GM12878 (cell line): ENCODE results near the gene TRIM25. TPM values are rescaled to one million over a fixed set of nuclear protein-coding genes. Genes with fewer than 3 reads are reported as not detected.
A peak's percentile ranks its signal among the peaks of the same experiment; 100 is the strongest.

Experiments
- ATAC-seq: fragments of 200-7000 bp; cut with Tn5 transposase; 3 replicates; pipeline ENCODE4 v1.9.1; 2020; ENCODE audit warnings: mild to moderate bottlenecking, moderate library complexity
- BruUV-seq: library from RNA; stranded (reverse); fragments of 400-500 nt; replicated peaks from 2 replicates; lab custom pipeline; 2021; lab: Mats Ljungman, UMichigan
- CTCF ChIA-PET: fragments of 300-600 bp; sonication (Branson Sonifier 250); formaldehyde crosslinking; extraction: SDS; loops from one replicate; lab custom pipeline; 2021; ENCODE audit warnings: inconsistent platforms; lab: Yijun Ruan, JAX
- POLR2A ChIA-PET: fragments of 350-600 bp; formaldehyde crosslinking; extraction: SDS; loops from one replicate; lab custom pipeline; 2021; ENCODE audit warnings: inconsistent platforms; lab: Charles Lee
- RAD21 ChIA-PET: fragments of 300-600 bp; sonication (Branson Sonifier 250); formaldehyde crosslinking; loops from one replicate; lab custom pipeline; 2023; ENCODE audit warnings: antibody characterized with exemption; ENCODE audit not compliant: unreplicated experiment; lab: Charles Lee
- SMC1A ChIA-PET: fragments of 300-600 bp; sonication (Branson Sonifier 250); formaldehyde crosslinking; loops from one replicate; lab custom pipeline; 2023; ENCODE audit not compliant: unreplicated experiment, uncharacterized antibody; lab: Charles Lee
- DNase-seq: peaks from one replicate; pipeline ENCODE4 v3.0.0-alpha.2; 2011; ENCODE audit warnings: low read depth, low spot score
- FAIRE-seq: peaks from 3 replicates; lab custom pipeline; 2011; peaks lifted over from hg19 to GRCh38; lab: Jason Lieb, UNC
- H2AFZ ChIP-seq: 2 replicates; pipeline ENCODE4 v1.6.0; 2011; ENCODE audit warnings: low read depth, low read length, control low read depth; ENCODE audit not compliant: control insufficient read depth
- H3K27ac ChIP-seq: 2 replicates; pipeline ENCODE4 v1.5.1; 2011; ENCODE audit warnings: control low read depth; ENCODE audit not compliant: control insufficient read depth, insufficient read depth
- H3K27me3 ChIP-seq, 2 experiments: replicated peaks in 1 of 2; 2 replicates each; pipeline versions ENCODE4 v1.6.0 to v1.6.1; 2011; ENCODE audit warnings: low read length in 1 of 2; ENCODE audit not compliant: control insufficient read depth in 2 of 2, insufficient read depth in 2 of 2
- H3K36me3 ChIP-seq, 2 experiments: 2 replicates each; pipeline ENCODE4 v1.5.1; 2011; ENCODE audit warnings: low read length in 1 of 2; ENCODE audit not compliant: control insufficient read depth in 2 of 2, insufficient read depth in 2 of 2
- H3K4me1 ChIP-seq: 2 replicates; pipeline ENCODE4 v1.6.1; 2011; ENCODE audit warnings: mild to moderate bottlenecking, low read length, moderate library complexity, mixed read lengths; ENCODE audit not compliant: control insufficient read depth, insufficient read depth
- H3K4me2 ChIP-seq: 2 replicates; pipeline ENCODE4 v1.6.0; 2011; ENCODE audit warnings: control low read depth; ENCODE audit not compliant: control insufficient read depth, insufficient read depth
- H3K4me3 ChIP-seq: fragments of 200-600 bp; sonication (generic); 2 replicates; pipeline ENCODE4 v1.5.1; 2016
- H3K79me2 ChIP-seq: 2 replicates; pipeline ENCODE4 v1.6.0; 2011; ENCODE audit warnings: low read length; ENCODE audit not compliant: control insufficient read depth, insufficient read depth
- H3K9ac ChIP-seq: 2 replicates; pipeline ENCODE4 v1.8.0; 2011; ENCODE audit warnings: low read length, control low read depth, mixed read lengths; ENCODE audit not compliant: control insufficient read depth, insufficient read depth
- H3K9me3 ChIP-seq: replicated peaks from 3 replicates; pipeline ENCODE4 v1.5.1; 2011; ENCODE audit warnings: mild to moderate bottlenecking, low read length; ENCODE audit not compliant: control insufficient read depth, insufficient read depth
- H4K20me1 ChIP-seq: 2 replicates; pipeline ENCODE4 v1.6.0; 2011; ENCODE audit not compliant: control insufficient read depth, insufficient read depth
- CEBPZ ChIP-seq: fragments of 150-350 bp; IDR thresholded peaks from 2 replicates; pipeline ENCODE4 v1.6.1; 2016; ENCODE audit warnings: low read depth, low read length
- EP300 ChIP-seq, 2 experiments: fragments of 150-350 bp in 1 of 2; IDR thresholded peaks; 2 replicates each; pipeline ENCODE4 v1.6.1; 2011 to 2012; ENCODE audit warnings: low read depth in 2 of 2, low read length in 2 of 2, borderline replicate concordance in 1 of 2, improper control_type of control experiment in 1 of 2, inconsistent platforms in 1 of 2; ENCODE audit not compliant: control insufficient read depth in 1 of 2
- GABPA ChIP-seq: IDR thresholded peaks from 2 replicates; pipeline ENCODE4 v1.6.1; 2014; ENCODE audit warnings: antibody characterized with exemption, low read depth, mild to moderate bottlenecking, inconsistent platforms
- NBN ChIP-seq: fragments of 450-650 bp; IDR thresholded peaks from 2 replicates; pipeline ENCODE4 v1.6.1; 2016
- PBX3 ChIP-seq: IDR thresholded peaks from 2 replicates; pipeline ENCODE4 v1.6.1; 2011; ENCODE audit warnings: mild to moderate bottlenecking, low read depth, low read length, moderate library complexity; ENCODE audit not compliant: insufficient replicate concordance
- POLR2A ChIP-seq: IDR thresholded peaks from 2 replicates; pipeline ENCODE4 v1.6.1; 2011; ENCODE audit warnings: low read depth, mild to moderate bottlenecking, low read length
- POLR2AphosphoS2 ChIP-seq: IDR thresholded peaks from 2 replicates; pipeline ENCODE4 v1.6.1; 2011; ENCODE audit warnings: low read depth, mild to moderate bottlenecking, low read length, improper control_type of control experiment, moderate library complexity
- POU2F2 ChIP-seq: IDR thresholded peaks from 3 replicates; pipeline ENCODE4 v1.6.1; 2011; ENCODE audit warnings: low read depth, mild to moderate bottlenecking, low read length, borderline replicate concordance
- TBL1XR1 ChIP-seq: IDR thresholded peaks from 2 replicates; pipeline ENCODE4 v1.6.1; 2012; ENCODE audit warnings: low read depth, low read length, improper control_type of control experiment
- WGBS: methylation state at CpG from one replicate; pipeline ENCODE4 v1.1.6; 2016; ENCODE audit warnings: low lambda C conversion rate; ENCODE audit not compliant: insufficient replicate concordance, insufficient coverage; ENCODE audit errors: missing lambda C conversion rate; 5-methylcytosine and 5-hydroxymethylcytosine counted together
- in situ Hi-C: fragments of 300-500 bp; cut with MboI; formaldehyde crosslinking; loops from 9 replicates; pipeline ENCODE4 v1.14.3; 2018; ENCODE audit warnings: mixed read lengths
- intact Hi-C: fragments of 100-400 bp; cut with micrococcal nuclease; formaldehyde crosslinking; loops from one replicate; pipeline ENCODE4 v1.14.2; 2022; ENCODE audit not compliant: unreplicated experiment
- polyA plus RNA-seq, 11 experiments: library from polyadenylated mRNA; depleted of rRNA in 4 of 11; unstranded in 6 of 11; stranded (reverse) in 5 of 11; fragments of >200 nt; fragmentation: Nextera tagmentation in 4 of 11; fragmentation: Illumina TruSeq in 1 of 11; extraction: Ambion mirVana in 4 of 11; extraction: Trizol in 1 of 11; gene quantifications; 1 replicate in 1 of 11; 2 replicates in 10 of 11; pipeline versions ENCODE4 v1.2.1 to v1.2.3, GENCODE V29; 2011 to 2016; ENCODE audit warnings: inconsistent platforms in 2 of 11, missing spikeins in 2 of 11, low read depth in 1 of 11
- total RNA-seq, 4 experiments: library from RNA; depleted of rRNA in 3 of 4; stranded (reverse); fragments of >200 nt in 3 of 4; fragmentation: Illumina TruSeq in 1 of 4; extraction: Trizol in 1 of 4; gene quantifications; 2 replicates each; pipeline versions ENCODE4 v1.2.1 to v1.2.3, GENCODE V29; 2013 to 2021

TRIM25 gene
- total and polyA plus RNA-seq, 10 of the 15 experiments (the other 5 are each of a cell fraction or from before 2014, with no cell fraction given), result 10.5 to 123 (median 51.3) TPM

GRCh38 chr17:56884483-56885311, 29.2 kb downstream of the TRIM25 start:
- Histone ChIP-seq H2AFZ (no peak overlapping the region), H3K9ac (no peak overlapping the region), H3K4me3 (no peak overlapping the region), H3K9me3 (peaks cover 18% of the 10 kb centered on the region; the same call in 2 of the 3 replicates), H3K79me2 (no peaks in the 10 kb centered on the region), H3K4me2 (no peak overlapping the region), H3K4me1 (peaks cover 6% of the 10 kb centered on the region), H3K27me3 (no peaks in the 10 kb centered on the region), H4K20me1 (no peaks in the 10 kb centered on the region), H3K27ac (no peak overlapping the region), H3K36me3 (peaks cover 4 to 17% of the 10 kb centered on the region in 2 experiments; a peak in 3 of 4 replicates)
- intact Hi-C loops (no loop called here), in situ Hi-C loops (no loop called here)
- ChIA-PET RAD21 (no interaction called here), CTCF (interaction anchor here (0.6 to 2.2 kb wide), 2 partner anchors 65 to 952 kb away, joined by 3 to 6 read pairs; no protein-coding TSS in a partner anchor), SMC1A (no interaction called here), POLR2A (no interaction called here)
- no peak for ATAC-seq
- DNase-seq, result no peak
- TF ChIP-seq POU2F2 (no peak), GABPA (no peak), NBN (no peak), EP300 (IDR thresholded peaks at IDR 0.05; ENCODE audit: borderline replicate concordance in 1 of 2, control insufficient read depth in 1 of 2, low read depth in 2 of 2, low read length in 2 of 2) (no peak), TBL1XR1 (no peak), PBX3 (no peak), POLR2A (peak; percentile 64; the same call in 1 of the 2 replicates), CEBPZ (no peak), POLR2AphosphoS2 (0 out of 2 replicates have a peak, but pooled peaks have one; percentile 53)
- WGBS, result 75% methylated on average over 6 of the region's 6 CpGs
- no TSS peak for BruUV-seq
- no peak for FAIRE-seq
